Loucy (cell line): ENCODE data around the gene HOXA13.

ENCODE experiments used
- H2AFZ ChIP-seq: fragments of 200-600 bp; sonication (generic); 2 replicates; pipeline ENCODE4 v1.6.0; 2016; ENCODE audit warnings: antibody characterized with exemption, mild to moderate bottlenecking, low read length, moderate library complexity
- H3F3A ChIP-seq: fragments of 200-600 bp; 2 replicates; pipeline ENCODE4 v1.6.0; 2016; ENCODE audit warnings: antibody characterized with exemption, low read depth, mild to moderate bottlenecking
- H3K27me3 ChIP-seq: fragments of 200-600 bp; sonication (generic); 2 replicates; pipeline ENCODE4 v1.6.1; 2014; ENCODE audit warnings: low read length, mild to moderate bottlenecking; ENCODE audit not compliant: insufficient read depth, poor library complexity, severe bottlenecking
- H3K36me3 ChIP-seq: fragments of 200-600 bp; sonication (generic); 2 replicates; pipeline ENCODE4 v1.6.1; 2016; ENCODE audit warnings: low read length; ENCODE audit not compliant: insufficient read depth
- H3K4me1 ChIP-seq: fragments of 200-600 bp; sonication (generic); 2 replicates; pipeline ENCODE4 v1.5.1; 2014; ENCODE audit warnings: low read length, mild to moderate bottlenecking; ENCODE audit not compliant: insufficient read depth, poor library complexity, severe bottlenecking
- H3K4me2 ChIP-seq: fragments of 200-600 bp; sonication (generic); 2 replicates; pipeline ENCODE4 v1.6.0; 2014; ENCODE audit warnings: antibody characterized with exemption, low read length, low read depth, mild to moderate bottlenecking; ENCODE audit not compliant: poor library complexity, severe bottlenecking
- H3K4me3 ChIP-seq: fragments of 200-600 bp; sonication (generic); 2 replicates; pipeline ENCODE4 v1.5.1; 2014; ENCODE audit warnings: low read length, mild to moderate bottlenecking, mixed read lengths; ENCODE audit not compliant: poor library complexity, severe bottlenecking
- H3K79me2 ChIP-seq: fragments of 200-600 bp; sonication (generic); 2 replicates; pipeline ENCODE4 v1.6.1; 2014; ENCODE audit warnings: low read length; ENCODE audit not compliant: insufficient read depth
- H3K9ac ChIP-seq: fragments of 200-600 bp; sonication (generic); 2 replicates; pipeline ENCODE4 v1.6.0; 2014; ENCODE audit warnings: mild to moderate bottlenecking, low read depth, low read length, moderate library complexity; ENCODE audit not compliant: poor library complexity, severe bottlenecking
- H3K9me2 ChIP-seq: fragments of 200-600 bp; sonication (generic); replicated peaks from 2 replicates; pipeline ENCODE4 v1.6.1; 2016; ENCODE audit warnings: low read depth, low read length, mixed read lengths
- H3K9me3 ChIP-seq: fragments of 200-600 bp; sonication (generic); 2 replicates; pipeline ENCODE4 v1.6.1; 2014; ENCODE audit warnings: mild to moderate bottlenecking, antibody characterized with exemption, low read length, low read depth; ENCODE audit not compliant: insufficient read depth
- H4K20me1 ChIP-seq: fragments of 200-600 bp; sonication (generic); 2 replicates; pipeline ENCODE4 v1.6.0; 2014; ENCODE audit warnings: antibody characterized with exemption, low read length, mild to moderate bottlenecking; ENCODE audit not compliant: insufficient read depth, poor library complexity, severe bottlenecking
- CTCF ChIP-seq: fragments of 200-600 bp; sonication (generic); conservative IDR thresholded peaks from 2 replicates; pipeline ENCODE4 v1.5.1; 2014; ENCODE audit warnings: mild to moderate bottlenecking, antibody characterized with exemption, low read length
- EZH2phosphoT487 ChIP-seq: fragments of 200-600 bp; IDR thresholded peaks from 2 replicates; pipeline ENCODE4 v1.6.1; 2018; ENCODE audit warnings: antibody characterized with exemption, mild to moderate bottlenecking, moderate library complexity, borderline replicate concordance

Gene HOXA13

GRCh38 chr7:27175626-27176523 lies 24.0 kb downstream of the HOXA13 start:
- Histone ChIP-seq H3K4me3 (peak overlapping the region; percentile 94), H3K79me2 (peaks cover 100% of the 10 kb centered on the region), H3F3A (0 out of 2 replicates have a peak, but pooled peaks cover 5% of the 10 kb centered on the region), H3K27me3 (peaks cover 45% of the 10 kb centered on the region), H3K36me3 (peaks cover 18% of the 10 kb centered on the region), H3K4me1 (peaks cover 36% of the 10 kb centered on the region), H3K4me2 (peak overlapping the region; percentile 98), H3K9me3 (no peaks in the 10 kb centered on the region), H3K9ac (peak overlapping the region; percentile 99), H3K9me2 (no peaks in the 10 kb centered on the region), H4K20me1 (peaks cover 75% of the 10 kb centered on the region), H2AFZ (no peak overlapping the region)
- TF ChIP-seq CTCF (no peak), EZH2phosphoT487 (no peak)

- H3K9ac ChIP-seq, result peak overlapping the region; percentile 99
- no peaks in the 10 kb centered on the region for H3K9me3 ChIP-seq
- no peak for TF ChIP-seq EZH2phosphoT487
- no peak for TF ChIP-seq CTCF
- peaks cover 28% of the 10 kb centered on the region for H3K4me1 ChIP-seq
- peaks cover 100% of the 10 kb centered on the region for H3K79me2 ChIP-seq
- peak overlapping the region; percentile 94 for H3K4me3 ChIP-seq
- H3K27me3 ChIP-seq, result peaks cover 51% of the 10 kb centered on the region
- peaks cover 24% of the 10 kb centered on the region for H3K36me3 ChIP-seq
- peak overlapping the region; percentile 98 for H3K4me2 ChIP-seq
- H4K20me1 ChIP-seq, result peaks cover 76% of the 10 kb centered on the region
- 0 out of 2 replicates have a peak, but pooled peaks cover 4% of the 10 kb centered on the region for H3F3A ChIP-seq
- no peak overlapping the region for H2AFZ ChIP-seq
- no peaks in the 10 kb centered on the region for H3K9me2 ChIP-seq
Measured at GRCh38 chr7:27174874-27175625, 24.8 kb downstream of the HOXA13 start.

- no peak for TF ChIP-seq EZH2phosphoT487
- TF ChIP-seq CTCF, result no peak
- Histone ChIP-seq H3K36me3 (peaks cover 24% of the 10 kb centered on the region), H3K4me3 (peak within 1 kb of the TSS; percentile 94), H3K9me2 (no peaks in the 10 kb centered on the region), H4K20me1 (peaks cover 78% of the 10 kb centered on the region), H2AFZ (no peak within 1 kb of the TSS), H3K9ac (peak within 1 kb of the TSS; percentile 99), H3K4me1 (peaks cover 28% of the 10 kb centered on the region), H3F3A (0 out of 2 replicates have a peak, but pooled peaks cover 3% of the 10 kb centered on the region), H3K27me3 (peaks cover 52% of the 10 kb centered on the region), H3K4me2 (peak within 1 kb of the TSS; percentile 98), H3K9me3 (no peaks in the 10 kb centered on the region), H3K79me2 (peaks cover 100% of the 10 kb centered on the region)
Measured at GRCh38 chr7:27173956-27174873, 25.7 kb downstream of the HOXA13 start, which contains the start of gene HOXA10. HOXA10 (minus strand) TSS chr7:27174320; CDS start chr7:27174306, 14 bp downstream.
